Mesendoderm (in vitro differentiated cells): ENCODE results near the gene EML4.
"Not testable (repeated sequence)": the region's sequence is repeated elsewhere in the genome, so short reads cannot be mapped to it uniquely, and the experiment has no call there.

Source experiments
- DNase-seq: peaks from one replicate; pipeline ENCODE4 v3.0.0; 2013
- H2AK5ac ChIP-seq: 2 replicates; pipeline ENCODE4 v1.6.1; 2013; ENCODE audit warnings: low read length, inconsistent platforms
- H2BK120ac ChIP-seq: 2 replicates; pipeline ENCODE4 v1.6.1; 2013; ENCODE audit warnings: low read depth, mild to moderate bottlenecking, low read length, moderate library complexity, mixed read lengths
- H2BK15ac ChIP-seq: replicated peaks from 2 replicates; pipeline ENCODE4 v1.6.1; 2013; ENCODE audit warnings: low read depth, mild to moderate bottlenecking, moderate library complexity
- H2BK5ac ChIP-seq: 2 replicates; pipeline ENCODE4 v1.6.1; 2013; ENCODE audit warnings: low read length, inconsistent platforms
- H3K18ac ChIP-seq: 2 replicates; pipeline ENCODE4 v1.6.1; 2013; ENCODE audit warnings: mild to moderate bottlenecking, low read length, mixed read lengths
- H3K23ac ChIP-seq: one replicate; pipeline ENCODE4 v1.6.1; 2013; ENCODE audit warnings: low read length
- H3K27ac ChIP-seq: 2 replicates; pipeline ENCODE4 v1.5.1; 2013; ENCODE audit warnings: low read depth, mild to moderate bottlenecking, inconsistent platforms, low read length, moderate library complexity
- H3K27me3 ChIP-seq: 2 replicates; pipeline ENCODE4 v1.6.1; 2013; ENCODE audit warnings: low read length, control low read depth, mild to moderate bottlenecking, inconsistent platforms; ENCODE audit not compliant: insufficient read depth, poor library complexity
- H3K36me3 ChIP-seq: 2 replicates; pipeline ENCODE4 v1.6.1; 2013; ENCODE audit warnings: low read length, inconsistent platforms; ENCODE audit not compliant: control insufficient read depth, insufficient read depth
- H3K4ac ChIP-seq: one replicate; pipeline ENCODE4 v1.6.1; 2013; ENCODE audit warnings: low read depth, mild to moderate bottlenecking, low read length, moderate library complexity
- H3K4me1 ChIP-seq: 2 replicates; pipeline ENCODE4 v1.6.1; 2013; ENCODE audit warnings: low read depth, low read length, inconsistent platforms; ENCODE audit not compliant: control insufficient read depth
- H3K4me2 ChIP-seq: 2 replicates; pipeline ENCODE4 v1.6.1; 2013; ENCODE audit warnings: low read length
- H3K4me3 ChIP-seq: 2 replicates; pipeline ENCODE4 v1.5.1; 2013; ENCODE audit warnings: mild to moderate bottlenecking, low read length
- H3K56ac ChIP-seq: one replicate; pipeline ENCODE4 v1.6.1; 2013; ENCODE audit warnings: low read length
- H3K79me1 ChIP-seq: 2 replicates; pipeline ENCODE4 v1.6.1; 2013; ENCODE audit warnings: low read length, inconsistent platforms
- H3K79me2 ChIP-seq: 2 replicates; pipeline ENCODE4 v1.6.1; 2013; ENCODE audit warnings: mild to moderate bottlenecking, low read length; ENCODE audit not compliant: control insufficient read depth, insufficient read depth
- H3K9ac ChIP-seq: 2 replicates; pipeline ENCODE4 v1.6.1; 2013; ENCODE audit warnings: low read length, inconsistent platforms
- H4K5ac ChIP-seq: one replicate; pipeline ENCODE4 v1.6.1; 2013; ENCODE audit warnings: low read length
- H4K8ac ChIP-seq: one replicate; pipeline ENCODE4 v1.6.1; 2013; ENCODE audit warnings: low read depth, mild to moderate bottlenecking, control low read depth, low read length, moderate library complexity
- WGBS: extraction: QIAGEN DNeasy Blood & Tissue Kit; methylation state at CpG from one replicate; pipeline ENCODE4 v1.1.7; 2013; ENCODE audit warnings: low lambda C conversion rate, missing lambda C conversion rate; ENCODE audit not compliant: insufficient coverage; ENCODE audit errors: extremely low coverage; 5-methylcytosine and 5-hydroxymethylcytosine counted together

The EML4 gene

GRCh38 chr2:42331569-42332284 lies 162.6 kb downstream of the EML4 start:
- no peak overlapping the region for H3K4me3 ChIP-seq
- H3K27ac ChIP-seq, result no peak overlapping the region
- no peaks in the 10 kb centered on the region for H3K79me2 ChIP-seq
- no peak overlapping the region for H2BK15ac ChIP-seq
- no peak for DNase-seq
- H3K4me2 ChIP-seq, result no peak overlapping the region
- H3K27me3 ChIP-seq, result no peaks in the 10 kb centered on the region
- H3K23ac ChIP-seq, result no peak overlapping the region
- no peak overlapping the region for H2BK5ac ChIP-seq
- no peak overlapping the region for H3K9ac ChIP-seq
- peaks cover 19% of the 10 kb centered on the region for H3K36me3 ChIP-seq
- H3K18ac ChIP-seq, result no peak overlapping the region
- H4K5ac ChIP-seq, result no peak overlapping the region
- H3K4ac ChIP-seq, result no peak overlapping the region
- H3K79me1 ChIP-seq, result peaks cover 2% of the 10 kb centered on the region
- H3K56ac ChIP-seq, result no peak overlapping the region
- no peaks in the 10 kb centered on the region for H3K4me1 ChIP-seq
- WGBS, result no CpG with 5 or more reads among the region's 9 CpGs
- no peak overlapping the region for H4K8ac ChIP-seq
- no peak overlapping the region for H2BK120ac ChIP-seq
- H2AK5ac ChIP-seq, result no peak overlapping the region

DNA sequence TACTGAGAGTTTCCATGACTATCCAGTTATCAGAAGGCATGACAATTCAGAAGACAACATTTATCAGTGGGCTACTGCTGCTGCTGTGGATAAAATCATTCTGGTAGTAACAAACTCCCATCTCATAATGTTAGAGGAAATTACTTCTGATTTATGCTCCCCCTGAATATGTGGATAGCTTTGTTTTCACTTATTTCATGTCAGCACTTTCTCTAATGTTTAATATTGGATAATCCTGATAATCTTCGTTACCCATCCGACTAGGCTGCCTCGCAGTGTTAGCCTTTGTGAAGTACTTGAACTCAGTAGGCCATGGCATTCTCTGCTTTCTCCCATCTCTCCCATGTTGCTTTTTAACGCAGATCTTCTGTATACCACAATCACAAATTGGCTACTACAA lies 163.4 kb downstream of the EML4 start:
- no peak overlapping the region for H4K8ac ChIP-seq
- H3K27me3 ChIP-seq, result no peaks in the 10 kb centered on the region
- H3K56ac ChIP-seq, result no peak overlapping the region
- peaks cover 4% of the 10 kb centered on the region for H3K79me1 ChIP-seq
- H2AK5ac ChIP-seq, result no peak overlapping the region
- H3K27ac ChIP-seq, result no peak overlapping the region
- no peak overlapping the region for H2BK15ac ChIP-seq
- H3K79me2 ChIP-seq, result no peaks in the 10 kb centered on the region
- no peak overlapping the region for H3K4ac ChIP-seq
- no peak overlapping the region for H2BK5ac ChIP-seq
- H3K9ac ChIP-seq, result no peak overlapping the region
- no peak overlapping the region for H3K4me2 ChIP-seq
- DNase-seq, result no peak
- H3K4me3 ChIP-seq, result no peak overlapping the region
- H4K5ac ChIP-seq, result no peak overlapping the region
- H3K18ac ChIP-seq, result no peak overlapping the region
- peaks cover 19% of the 10 kb centered on the region for H3K36me3 ChIP-seq
- no peaks in the 10 kb centered on the region for H3K4me1 ChIP-seq
- no CpG with 5 or more reads among the region's 4 CpGs for WGBS
- H3K23ac ChIP-seq, result no peak overlapping the region
- no peak overlapping the region for H2BK120ac ChIP-seq

GRCh38 chr2:42333579-42333978 lies 164.4 kb downstream of the EML4 start:
- Histone ChIP-seq H4K5ac (no peak overlapping the region), H2BK5ac (no peak overlapping the region), H3K36me3 (peaks cover 19% of the 10 kb centered on the region), H3K56ac (no peak overlapping the region), H3K4ac (no peak overlapping the region), H3K23ac (no peak overlapping the region), H3K4me3 (no peak overlapping the region), H2BK120ac (no peak overlapping the region), H2AK5ac (no peak overlapping the region), H3K79me1 (peaks cover 5% of the 10 kb centered on the region), H3K4me1 (no peaks in the 10 kb centered on the region), H2BK15ac (no peak overlapping the region), H3K9ac (no peak overlapping the region), H3K4me2 (no peak overlapping the region), H4K8ac (no peak overlapping the region), H3K27ac (no peak overlapping the region), H3K27me3 (no peaks in the 10 kb centered on the region), H3K79me2 (no peaks in the 10 kb centered on the region), H3K18ac (no peak overlapping the region)
- WGBS, result no CpG with 5 or more reads among the region's 4 CpGs
- no peak for DNase-seq

- Histone ChIP-seq H3K27ac (no peak overlapping the region), H2BK5ac (no peak overlapping the region), H3K79me2 (no peaks in the 10 kb centered on the region), H3K9ac (no peak overlapping the region), H3K4me2 (no peak overlapping the region), H3K36me3 (peaks cover 16% of the 10 kb centered on the region), H3K79me1 (peaks cover 5% of the 10 kb centered on the region), H3K27me3 (no peaks in the 10 kb centered on the region), H3K4ac (no peak overlapping the region), H3K18ac (no peak overlapping the region), H2AK5ac (no peak overlapping the region), H3K4me3 (no peak overlapping the region), H3K4me1 (no peaks in the 10 kb centered on the region), H2BK120ac (no peak overlapping the region), H2BK15ac (no peak overlapping the region), H3K23ac (no peak overlapping the region), H4K8ac (no peak overlapping the region), H3K56ac (no peak overlapping the region), H4K5ac (no peak overlapping the region)
- no peak for DNase-seq
- WGBS, result no CpG with 5 or more reads among the region's 3 CpGs
These were observed 165.1 kb downstream of the EML4 start for GRCh38 chr2:42334220-42334619.

- H4K5ac ChIP-seq, H3K4ac ChIP-seq, H3K79me1 ChIP-seq, H3K56ac ChIP-seq, H2BK5ac ChIP-seq, H3K18ac ChIP-seq, H2BK15ac ChIP-seq, H3K9ac ChIP-seq, H3K27ac ChIP-seq, DNase-seq, H4K8ac ChIP-seq, H3K79me2 ChIP-seq, H3K4me3 ChIP-seq, H3K4me2 ChIP-seq, H2BK120ac ChIP-seq, H3K27me3 ChIP-seq, H3K4me1 ChIP-seq, H3K23ac ChIP-seq, H2AK5ac ChIP-seq: not testable (repeated sequence)
- WGBS, result no CpG with 5 or more reads among the region's 6 CpGs
- H3K36me3 ChIP-seq, result peaks cover 14% of the 10 kb centered on the region
These were observed 165.7 kb downstream of the EML4 start for GRCh38 chr2:42334865-42335264.

DNA sequence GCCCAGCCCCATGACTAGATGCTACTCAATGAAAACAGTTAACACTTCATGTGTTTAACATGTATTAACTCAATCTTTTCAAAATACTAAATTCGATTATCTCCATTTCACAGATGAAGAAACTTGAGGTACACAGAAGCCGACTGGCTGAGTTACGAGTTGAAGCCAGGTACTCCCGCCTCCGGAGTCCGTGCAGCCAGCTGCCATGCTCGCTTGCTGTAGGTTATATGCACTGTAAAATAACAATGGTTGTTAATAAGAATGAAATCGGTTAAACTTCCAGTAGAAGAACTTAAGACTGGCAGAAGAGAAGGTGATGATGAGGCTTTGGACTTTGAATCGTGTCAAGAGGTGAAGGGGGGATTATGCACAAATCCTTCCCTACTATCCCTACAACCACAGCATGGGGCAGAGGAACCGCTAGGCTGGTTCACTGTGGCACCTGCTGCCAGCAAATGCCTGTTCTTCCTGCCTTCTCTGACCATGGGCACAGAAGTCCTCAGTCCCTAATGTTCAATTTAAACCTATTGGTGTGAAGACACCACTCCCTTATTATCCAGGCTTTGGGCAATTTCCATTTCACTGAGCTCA lies 166.5 kb downstream of the EML4 start:
- peaks cover 5% of the 10 kb centered on the region for H3K79me1 ChIP-seq
- H4K8ac ChIP-seq, result no peak overlapping the region
- peaks cover 12% of the 10 kb centered on the region for H3K36me3 ChIP-seq
- H3K27ac ChIP-seq, result no peak overlapping the region
- no peak overlapping the region for H2BK5ac ChIP-seq
- no peak overlapping the region for H3K56ac ChIP-seq
- no peaks in the 10 kb centered on the region for H3K4me1 ChIP-seq
- no peak overlapping the region for H3K18ac ChIP-seq
- H4K5ac ChIP-seq, result no peak overlapping the region
- no peak for DNase-seq
- no CpG with 5 or more reads among the region's 10 CpGs for WGBS
- H3K9ac ChIP-seq, result no peak overlapping the region
- no peak overlapping the region for H2AK5ac ChIP-seq
- no peaks in the 10 kb centered on the region for H3K27me3 ChIP-seq
- H3K4ac ChIP-seq, result no peak overlapping the region
- H2BK120ac ChIP-seq, result no peak overlapping the region
- H3K4me2 ChIP-seq, result no peak overlapping the region
- no peak overlapping the region for H3K4me3 ChIP-seq
- no peak overlapping the region for H2BK15ac ChIP-seq
- no peaks in the 10 kb centered on the region for H3K79me2 ChIP-seq
- H3K23ac ChIP-seq, result no peak overlapping the region
